GM12878 (cell line): ENCODE results near the gene GRK6. TPM values are rescaled to one million over a fixed set of nuclear protein-coding genes. Genes with fewer than 3 reads are reported as not detected.

Experiments used
- ATAC-seq: fragments of 200-7000 bp; cut with Tn5 transposase; 3 replicates; pipeline ENCODE4 v1.9.1; 2020; ENCODE audit warnings: mild to moderate bottlenecking, moderate library complexity
- BruUV-seq: library from RNA; stranded (reverse); fragments of 400-500 nt; replicated peaks from 2 replicates; lab custom pipeline; 2021; lab: Mats Ljungman, UMichigan
- CTCF ChIA-PET: fragments of 300-600 bp; sonication (Branson Sonifier 250); formaldehyde crosslinking; extraction: SDS; loops from one replicate; lab custom pipeline; 2021; ENCODE audit warnings: inconsistent platforms; lab: Yijun Ruan, JAX
- POLR2A ChIA-PET: fragments of 350-600 bp; formaldehyde crosslinking; extraction: SDS; loops from one replicate; lab custom pipeline; 2021; ENCODE audit warnings: inconsistent platforms; lab: Charles Lee
- RAD21 ChIA-PET: fragments of 300-600 bp; sonication (Branson Sonifier 250); formaldehyde crosslinking; loops from one replicate; lab custom pipeline; 2023; ENCODE audit warnings: antibody characterized with exemption; ENCODE audit not compliant: unreplicated experiment; lab: Charles Lee
- SMC1A ChIA-PET: fragments of 300-600 bp; sonication (Branson Sonifier 250); formaldehyde crosslinking; loops from one replicate; lab custom pipeline; 2023; ENCODE audit not compliant: unreplicated experiment, uncharacterized antibody; lab: Charles Lee
- DNase-seq: peaks from one replicate; pipeline ENCODE4 v3.0.0-alpha.2; 2011; ENCODE audit warnings: low read depth, low spot score
- FAIRE-seq: peaks from 3 replicates; lab custom pipeline; 2011; peaks lifted over from hg19 to GRCh38; lab: Jason Lieb, UNC
- H2AFZ ChIP-seq: 2 replicates; pipeline ENCODE4 v1.6.0; 2011; ENCODE audit warnings: low read depth, low read length, control low read depth; ENCODE audit not compliant: control insufficient read depth
- H3K27ac ChIP-seq: 2 replicates; pipeline ENCODE4 v1.5.1; 2011; ENCODE audit warnings: control low read depth; ENCODE audit not compliant: control insufficient read depth, insufficient read depth
- H3K27me3 ChIP-seq, 2 experiments: replicated peaks in 1 of 2; 2 replicates each; pipeline versions ENCODE4 v1.6.0 to v1.6.1; 2011; ENCODE audit warnings: low read length in 1 of 2; ENCODE audit not compliant: control insufficient read depth in 2 of 2, insufficient read depth in 2 of 2
- H3K36me3 ChIP-seq, 2 experiments: 2 replicates each; pipeline ENCODE4 v1.5.1; 2011; ENCODE audit warnings: low read length in 1 of 2; ENCODE audit not compliant: control insufficient read depth in 2 of 2, insufficient read depth in 2 of 2
- H3K4me1 ChIP-seq: 2 replicates; pipeline ENCODE4 v1.6.1; 2011; ENCODE audit warnings: mild to moderate bottlenecking, low read length, moderate library complexity, mixed read lengths; ENCODE audit not compliant: control insufficient read depth, insufficient read depth
- H3K4me2 ChIP-seq: 2 replicates; pipeline ENCODE4 v1.6.0; 2011; ENCODE audit warnings: control low read depth; ENCODE audit not compliant: control insufficient read depth, insufficient read depth
- H3K4me3 ChIP-seq: fragments of 200-600 bp; sonication (generic); 2 replicates; pipeline ENCODE4 v1.5.1; 2016
- H3K79me2 ChIP-seq: 2 replicates; pipeline ENCODE4 v1.6.0; 2011; ENCODE audit warnings: low read length; ENCODE audit not compliant: control insufficient read depth, insufficient read depth
- H3K9ac ChIP-seq: 2 replicates; pipeline ENCODE4 v1.8.0; 2011; ENCODE audit warnings: low read length, control low read depth, mixed read lengths; ENCODE audit not compliant: control insufficient read depth, insufficient read depth
- H3K9me3 ChIP-seq: replicated peaks from 3 replicates; pipeline ENCODE4 v1.5.1; 2011; ENCODE audit warnings: mild to moderate bottlenecking, low read length; ENCODE audit not compliant: control insufficient read depth, insufficient read depth
- H4K20me1 ChIP-seq: 2 replicates; pipeline ENCODE4 v1.6.0; 2011; ENCODE audit not compliant: control insufficient read depth, insufficient read depth
- CBFB ChIP-seq: IDR thresholded peaks from 2 replicates; pipeline ENCODE4 v1.6.1; 2016; ENCODE audit warnings: antibody characterized with exemption, low read depth
- CBX3 ChIP-seq: fragments of 200-600 bp; sonication (generic); IDR thresholded peaks from 2 replicates; pipeline ENCODE4 v1.6.1; 2016; ENCODE audit warnings: low read depth, borderline replicate concordance
- CREB1 ChIP-seq: IDR thresholded peaks from 2 replicates; pipeline ENCODE4 v1.6.1; 2012; ENCODE audit warnings: low read depth, mild to moderate bottlenecking, inconsistent platforms
- CREM ChIP-seq: IDR thresholded peaks from 2 replicates; pipeline ENCODE4 v1.6.1; 2014; ENCODE audit warnings: antibody characterized with exemption, low read depth
- HCFC1 ChIP-seq: fragments of 150-350 bp; IDR thresholded peaks from 2 replicates; pipeline ENCODE4 v1.6.1; 2014; ENCODE audit warnings: low read length
- IRF4 ChIP-seq: IDR thresholded peaks from 2 replicates; pipeline ENCODE4 v1.6.1; 2011; ENCODE audit warnings: low read depth, low read length
- NRF1 ChIP-seq: conservative IDR thresholded peaks from 2 replicates; pipeline ENCODE4 v1.6.1; 2011; ENCODE audit warnings: mild to moderate bottlenecking, low read depth, low read length, improper control_type of control experiment
- PAX5 ChIP-seq: IDR thresholded peaks from 2 replicates; pipeline ENCODE4 v1.6.1; 2011; ENCODE audit warnings: low read depth, low read length, borderline replicate concordance
- RELA ChIP-seq: fragments of 450-650 bp; IDR thresholded peaks from 2 replicates; pipeline ENCODE4 v1.8.0; 2014; ENCODE audit warnings: borderline replicate concordance; ENCODE audit not compliant: partially characterized antibody
- SIN3A ChIP-seq: IDR thresholded peaks from 2 replicates; pipeline ENCODE4 v1.6.1; 2012; ENCODE audit warnings: low read depth, low read length, improper control_type of control experiment
- SMARCA5 ChIP-seq: fragments of 450-650 bp; IDR thresholded peaks from 2 replicates; pipeline ENCODE4 v1.6.1; 2017; ENCODE audit warnings: mild to moderate bottlenecking
- SP1 ChIP-seq: IDR thresholded peaks from one replicate; pipeline ENCODE4 v1.6.1; 2011; ENCODE audit warnings: low read depth, low read length
- TCF3 ChIP-seq: IDR thresholded peaks from 2 replicates; pipeline ENCODE4 v1.6.1; 2012; ENCODE audit warnings: low read depth, mild to moderate bottlenecking, low read length, borderline replicate concordance; ENCODE audit not compliant: insufficient read depth
- YY1 ChIP-seq: IDR thresholded peaks from 2 replicates; pipeline ENCODE4 v1.6.1; 2011; ENCODE audit warnings: low read depth, mild to moderate bottlenecking, low read length
- ZNF24 ChIP-seq: fragments of 450-650 bp; IDR thresholded peaks from 2 replicates; pipeline ENCODE4 v1.6.1; 2017; ENCODE audit warnings: antibody characterized with exemption, mild to moderate bottlenecking
- WGBS: methylation state at CpG from one replicate; pipeline ENCODE4 v1.1.6; 2016; ENCODE audit warnings: low lambda C conversion rate; ENCODE audit not compliant: insufficient replicate concordance, insufficient coverage; ENCODE audit errors: missing lambda C conversion rate; 5-methylcytosine and 5-hydroxymethylcytosine counted together
- in situ Hi-C: fragments of 300-500 bp; cut with MboI; formaldehyde crosslinking; loops from 9 replicates; pipeline ENCODE4 v1.14.3; 2018; ENCODE audit warnings: mixed read lengths
- intact Hi-C: fragments of 100-400 bp; cut with micrococcal nuclease; formaldehyde crosslinking; loops from one replicate; pipeline ENCODE4 v1.14.2; 2022; ENCODE audit not compliant: unreplicated experiment
- polyA plus RNA-seq, 11 experiments: library from polyadenylated mRNA; depleted of rRNA in 4 of 11; unstranded in 6 of 11; stranded (reverse) in 5 of 11; fragments of >200 nt; fragmentation: Nextera tagmentation in 4 of 11; fragmentation: Illumina TruSeq in 1 of 11; extraction: Ambion mirVana in 4 of 11; extraction: Trizol in 1 of 11; gene quantifications; 1 replicate in 1 of 11; 2 replicates in 10 of 11; pipeline versions ENCODE4 v1.2.1 to v1.2.3, GENCODE V29; 2011 to 2016; ENCODE audit warnings: inconsistent platforms in 2 of 11, missing spikeins in 2 of 11, low read depth in 1 of 11
- total RNA-seq, 4 experiments: library from RNA; depleted of rRNA in 3 of 4; stranded (reverse); fragments of >200 nt in 3 of 4; fragmentation: Illumina TruSeq in 1 of 4; extraction: Trizol in 1 of 4; gene quantifications; 2 replicates each; pipeline versions ENCODE4 v1.2.1 to v1.2.3, GENCODE V29; 2013 to 2021
- TF ChIP-seq, protein P1 (sequence below), 3 experiments: IDR thresholded peaks in 2 of 3; conservative IDR thresholded peaks in 1 of 3; 2 replicates each; pipeline ENCODE4 v1.5.1; 2011; ENCODE audit warnings: low read depth in 3 of 3, low read length in 3 of 3, mild to moderate bottlenecking in 3 of 3, control low read depth in 2 of 3, moderate library complexity in 2 of 3, inconsistent platforms in 1 of 3, mixed read lengths in 1 of 3; ENCODE audit not compliant: control insufficient read depth in 2 of 3, insufficient read depth in 1 of 3; ENCODE audit errors: extremely low read depth in 1 of 3
- TF ChIP-seq, protein P2 (sequence below): fragments of 450-650 bp; IDR thresholded peaks from 2 replicates; pipeline ENCODE4 v1.6.1; 2016; ENCODE audit warnings: mild to moderate bottlenecking
- TF ChIP-seq, protein P3 (sequence below): fragments of 450-650 bp; IDR thresholded peaks from 2 replicates; pipeline ENCODE4 v1.6.1; 2017; ENCODE audit warnings: mild to moderate bottlenecking, low read depth, inconsistent platforms; ENCODE audit not compliant: poor library complexity, severe bottlenecking

GRK6 gene
- total and polyA plus RNA-seq, 10 of the 15 experiments (the other 5 are each of a cell fraction or from before 2014, with no cell fraction given), result 0.79 to 124 (median 41.6) TPM

DNA sequence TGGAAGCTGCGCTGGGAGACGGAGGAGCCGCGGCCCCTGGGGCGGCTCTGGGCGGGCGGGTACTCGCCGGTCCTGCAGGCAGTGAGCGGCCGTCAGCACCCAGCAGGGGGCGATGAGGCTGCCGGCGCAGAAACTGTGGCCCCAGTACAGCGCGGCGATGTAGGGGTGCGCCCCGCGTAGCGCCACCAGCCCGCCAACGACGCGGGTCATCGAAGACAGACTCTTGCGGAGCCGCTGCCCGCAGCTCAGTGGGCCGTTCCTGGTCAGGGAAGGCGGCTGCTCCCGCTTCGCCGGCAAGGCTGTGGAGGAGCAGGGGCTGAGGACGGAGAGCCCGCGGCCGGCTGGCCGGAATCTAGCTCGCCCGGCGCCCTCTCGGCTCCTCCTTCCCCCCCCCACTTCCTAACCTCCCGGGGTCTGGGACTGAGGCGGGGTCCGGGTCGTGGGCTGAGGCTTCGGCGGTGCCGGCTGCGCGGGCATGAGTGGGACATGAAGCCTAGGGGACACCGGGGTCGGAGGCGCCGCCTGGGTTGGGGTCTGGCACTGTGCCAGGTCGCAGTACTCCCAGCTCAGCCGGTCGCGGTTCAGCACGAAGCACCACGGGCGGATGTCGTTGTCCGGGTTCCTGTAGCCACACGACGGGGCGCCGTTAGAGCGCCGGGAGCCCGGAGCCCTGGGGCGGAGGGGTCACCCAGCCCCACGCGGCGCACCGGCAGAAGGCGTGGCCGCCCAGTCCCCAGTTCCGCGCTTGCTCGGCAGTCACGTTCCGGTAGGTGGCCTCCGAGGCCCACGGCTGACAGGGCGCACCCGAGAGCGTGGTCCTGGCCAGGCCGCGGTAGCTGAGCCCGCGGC lies 22.5 kb upstream of the GRK6 start:
- H4K20me1 ChIP-seq, result no peaks in the 10 kb centered on the region
- no peaks in the 10 kb centered on the region for H3K36me3 ChIP-seq
- in situ Hi-C loops, result no loop called here
- intact Hi-C loops, result loop anchor here (1.0 kb wide), 3 partner anchors 23 to 86 kb away; no protein-coding TSS in a partner anchor
- peak overlapping the region; percentile 88 for H2AFZ ChIP-seq
- ATAC-seq (peak; percentile 93), DNase-seq (no peak), FAIRE-seq (peak; percentile 86)
- no TSS peak for BruUV-seq
- POLR2A ChIA-PET, result interaction anchor here (0.6 to 11.0 kb wide), 25 partner anchors 9 to 878 kb away, joined by 3 to 174 read pairs (median 4); partner anchors contain the start of genes GRK6, PDLIM7, PRR7 and RGS14
- CTCF ChIA-PET, result interaction anchor here (0.7 to 8.3 kb wide), 36 partner anchors 11 to 290 kb away, joined by 3 to 391 read pairs (median 8); partner anchors contain the start of genes GRK6, LMAN2, MXD3 and PDLIM7
- H3K27ac ChIP-seq, result peak overlapping the region; percentile 35; the same call in 1 of the 2 replicates
- H3K4me2 ChIP-seq, result peak overlapping the region; percentile 87
- no peaks in the 10 kb centered on the region; a peak in 1 of 4 replicates for H3K27me3 ChIP-seq
- H3K9me3 ChIP-seq, result no peaks in the 10 kb centered on the region
- H3K79me2 ChIP-seq, result no peaks in the 10 kb centered on the region
- peak overlapping the region; percentile 79 for H3K4me3 ChIP-seq
- H3K9ac ChIP-seq, result peak overlapping the region; percentile 49
- under 1% methylated on average over 77 of the region's 93 CpGs for WGBS
- H3K4me1 ChIP-seq, result peaks cover 28% of the 10 kb centered on the region
- RAD21 ChIA-PET, result interaction anchor here (0.8 to 6.5 kb wide), 24 partner anchors 9 to 658 kb away, joined by 3 to 291 read pairs (median 8); partner anchors contain the start of genes DOK3, GRK6, PDLIM7 and PRR7
- SMC1A ChIA-PET, result interaction anchor here (0.6 to 7.4 kb wide), 23 partner anchors 9 to 107 kb away, joined by 3 to 105 read pairs (median 6); partner anchors contain the start of genes GRK6, LMAN2 and PRR7
- TF ChIP-seq SP1 (peak; percentile 17), SIN3A (no peak), HCFC1 (peak; percentile 40; the same call in 1 of the 2 replicates), ZNF24 (no peak), RELA (peak; percentile 51), CBFB (no peak), SMARCA5 (peak; percentile 89), PAX5 (peak; percentile 82), CBX3 (no peak), TCF3 (0 out of 2 replicates have a peak, but pooled peaks have one; percentile 41), CREB1 (peak; percentile 21; the same call in 1 of the 2 replicates), IRF4 (0 out of 2 replicates have a peak, but pooled peaks have one; percentile 16), NRF1 (no peak), YY1 (peak; percentile 92), CREM (peak; percentile 39; the same call in 1 of the 2 replicates)
- TF ChIP-seq, protein P1, sequence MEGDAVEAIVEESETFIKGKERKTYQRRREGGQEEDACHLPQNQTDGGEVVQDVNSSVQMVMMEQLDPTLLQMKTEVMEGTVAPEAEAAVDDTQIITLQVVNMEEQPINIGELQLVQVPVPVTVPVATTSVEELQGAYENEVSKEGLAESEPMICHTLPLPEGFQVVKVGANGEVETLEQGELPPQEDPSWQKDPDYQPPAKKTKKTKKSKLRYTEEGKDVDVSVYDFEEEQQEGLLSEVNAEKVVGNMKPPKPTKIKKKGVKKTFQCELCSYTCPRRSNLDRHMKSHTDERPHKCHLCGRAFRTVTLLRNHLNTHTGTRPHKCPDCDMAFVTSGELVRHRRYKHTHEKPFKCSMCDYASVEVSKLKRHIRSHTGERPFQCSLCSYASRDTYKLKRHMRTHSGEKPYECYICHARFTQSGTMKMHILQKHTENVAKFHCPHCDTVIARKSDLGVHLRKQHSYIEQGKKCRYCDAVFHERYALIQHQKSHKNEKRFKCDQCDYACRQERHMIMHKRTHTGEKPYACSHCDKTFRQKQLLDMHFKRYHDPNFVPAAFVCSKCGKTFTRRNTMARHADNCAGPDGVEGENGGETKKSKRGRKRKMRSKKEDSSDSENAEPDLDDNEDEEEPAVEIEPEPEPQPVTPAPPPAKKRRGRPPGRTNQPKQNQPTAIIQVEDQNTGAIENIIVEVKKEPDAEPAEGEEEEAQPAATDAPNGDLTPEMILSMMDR (IDR thresholded peaks at IDR 0.05 in 2 of 3, conservative IDR thresholded peaks at IDR 0.05 in 1 of 3; ENCODE audit: control insufficient read depth in 2 of 3, extremely low read depth in 1 of 3, insufficient read depth in 1 of 3, low read depth in 3 of 3, low read length in 3 of 3), result peak; percentile 81 to 95 (median 85)
- TF ChIP-seq, protein P2, sequence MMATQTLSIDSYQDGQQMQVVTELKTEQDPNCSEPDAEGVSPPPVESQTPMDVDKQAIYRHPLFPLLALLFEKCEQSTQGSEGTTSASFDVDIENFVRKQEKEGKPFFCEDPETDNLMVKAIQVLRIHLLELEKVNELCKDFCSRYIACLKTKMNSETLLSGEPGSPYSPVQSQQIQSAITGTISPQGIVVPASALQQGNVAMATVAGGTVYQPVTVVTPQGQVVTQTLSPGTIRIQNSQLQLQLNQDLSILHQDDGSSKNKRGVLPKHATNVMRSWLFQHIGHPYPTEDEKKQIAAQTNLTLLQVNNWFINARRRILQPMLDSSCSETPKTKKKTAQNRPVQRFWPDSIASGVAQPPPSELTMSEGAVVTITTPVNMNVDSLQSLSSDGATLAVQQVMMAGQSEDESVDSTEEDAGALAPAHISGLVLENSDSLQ, result no peak
- TF ChIP-seq, protein P3, sequence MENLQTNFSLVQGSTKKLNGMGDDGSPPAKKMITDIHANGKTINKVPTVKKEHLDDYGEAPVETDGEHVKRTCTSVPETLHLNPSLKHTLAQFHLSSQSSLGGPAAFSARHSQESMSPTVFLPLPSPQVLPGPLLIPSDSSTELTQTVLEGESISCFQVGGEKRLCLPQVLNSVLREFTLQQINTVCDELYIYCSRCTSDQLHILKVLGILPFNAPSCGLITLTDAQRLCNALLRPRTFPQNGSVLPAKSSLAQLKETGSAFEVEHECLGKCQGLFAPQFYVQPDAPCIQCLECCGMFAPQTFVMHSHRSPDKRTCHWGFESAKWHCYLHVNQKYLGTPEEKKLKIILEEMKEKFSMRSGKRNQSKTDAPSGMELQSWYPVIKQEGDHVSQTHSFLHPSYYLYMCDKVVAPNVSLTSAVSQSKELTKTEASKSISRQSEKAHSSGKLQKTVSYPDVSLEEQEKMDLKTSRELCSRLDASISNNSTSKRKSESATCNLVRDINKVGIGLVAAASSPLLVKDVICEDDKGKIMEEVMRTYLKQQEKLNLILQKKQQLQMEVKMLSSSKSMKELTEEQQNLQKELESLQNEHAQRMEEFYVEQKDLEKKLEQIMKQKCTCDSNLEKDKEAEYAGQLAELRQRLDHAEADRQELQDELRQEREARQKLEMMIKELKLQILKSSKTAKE, result peak; percentile 56
